Activated naive CD8-positive, alpha-beta T cell treated with anti-CD3 and anti-CD28 coated beads for 36 hours (primary cell): ENCODE results near the gene CXCL5. TPM values are rescaled to one million over a fixed set of nuclear protein-coding genes. Genes with fewer than 3 reads are reported as not detected.

Experiments
- DNase-seq: peaks from one replicate; pipeline ENCODE4 v3.0.0; 2021
- H3K27ac Mint-ChIP-seq: one replicate; pipeline ENCODE4 v1.8.0; 2022; ENCODE audit warnings: mild to moderate bottlenecking, moderate library complexity, mixed read lengths
- H3K27me3 Mint-ChIP-seq: one replicate; pipeline ENCODE4 v1.8.0; 2022; ENCODE audit warnings: mild to moderate bottlenecking, mixed read lengths
- H3K36me3 Mint-ChIP-seq: one replicate; pipeline ENCODE4 v1.8.0; 2021; ENCODE audit warnings: mild to moderate bottlenecking, mixed read lengths
- H3K4me1 Mint-ChIP-seq: one replicate; pipeline ENCODE4 v1.8.0; 2021; ENCODE audit warnings: mixed read lengths
- H3K4me3 Mint-ChIP-seq: one replicate; pipeline ENCODE4 v1.8.0; 2022; ENCODE audit warnings: mild to moderate bottlenecking, moderate library complexity, mixed read lengths
- H3K9me3 Mint-ChIP-seq: one replicate; pipeline ENCODE4 v1.8.0; 2022; ENCODE audit warnings: mixed read lengths
- total RNA-seq, 2 experiments: library from RNA; stranded (reverse); gene quantifications; one replicate each; pipeline ENCODE4 v1.2.3, GENCODE V29; 2021

CXCL5 gene
- total RNA-seq, 2 experiments from 2014 or later = not detected

DNA sequence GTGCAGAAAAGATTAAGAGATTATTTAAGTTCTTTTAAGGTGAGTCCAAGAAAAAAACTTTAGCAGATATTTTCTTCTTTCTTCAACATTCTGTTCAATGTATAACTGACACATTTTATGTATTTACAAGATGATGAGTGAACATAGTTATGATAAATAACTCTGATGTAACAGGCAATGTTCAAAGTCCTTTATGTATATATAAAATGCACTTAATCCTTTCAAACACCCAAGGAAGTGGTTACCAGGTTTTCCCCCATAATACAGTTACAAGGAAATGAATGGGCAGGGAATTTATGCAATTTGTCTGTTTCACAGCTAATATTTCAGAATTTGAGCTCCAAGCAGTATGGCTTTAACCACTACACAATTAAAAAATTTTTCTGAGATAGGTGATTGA, 31.8 kb upstream of the CXCL5 start:
- peaks cover 1% of the 10 kb centered on the region for H3K9me3 Mint-ChIP-seq
- peaks cover 6% of the 10 kb centered on the region for H3K27me3 Mint-ChIP-seq
- no peaks in the 10 kb centered on the region for H3K4me1 Mint-ChIP-seq
- no peak overlapping the region for H3K27ac Mint-ChIP-seq
- no peaks in the 10 kb centered on the region for H3K36me3 Mint-ChIP-seq
- H3K4me3 Mint-ChIP-seq = no peak overlapping the region
- DNase-seq = no peak

GRCh38 chr4:74028504-74028903, 30.0 kb upstream of the CXCL5 start:
- no peaks in the 10 kb centered on the region for H3K4me1 Mint-ChIP-seq
- no peak overlapping the region for H3K4me3 Mint-ChIP-seq
- no peaks in the 10 kb centered on the region for H3K36me3 Mint-ChIP-seq
- no peak for DNase-seq
- H3K27me3 Mint-ChIP-seq = peaks cover 4% of the 10 kb centered on the region
- peaks cover 1% of the 10 kb centered on the region for H3K9me3 Mint-ChIP-seq
- no peak overlapping the region for H3K27ac Mint-ChIP-seq

GRCh38 chr4:74023709-74024108, 25.2 kb upstream of the CXCL5 start:
- Mint-ChIP-seq H3K27ac (no peak overlapping the region), H3K36me3 (no peaks in the 10 kb centered on the region), H3K4me3 (no peak overlapping the region), H3K4me1 (peaks cover under 1% of the 10 kb centered on the region), H3K27me3 (peaks cover 4% of the 10 kb centered on the region), H3K9me3 (peaks cover 3% of the 10 kb centered on the region)
- DNase-seq = no peak

GRCh38 chr4:74021601-74022000, 23.1 kb upstream of the CXCL5 start:
- peaks cover 3% of the 10 kb centered on the region for H3K4me1 Mint-ChIP-seq
- no peaks in the 10 kb centered on the region for H3K27me3 Mint-ChIP-seq
- DNase-seq = no peak
- H3K4me3 Mint-ChIP-seq = no peak overlapping the region
- H3K9me3 Mint-ChIP-seq = peaks cover 3% of the 10 kb centered on the region
- H3K27ac Mint-ChIP-seq = no peak overlapping the region
- no peaks in the 10 kb centered on the region for H3K36me3 Mint-ChIP-seq

- Mint-ChIP-seq H3K4me3 (no peak overlapping the region), H3K9me3 (peaks cover 2% of the 10 kb centered on the region), H3K27ac (no peak overlapping the region), H3K4me1 (peaks cover 9% of the 10 kb centered on the region), H3K27me3 (no peaks in the 10 kb centered on the region), H3K36me3 (no peaks in the 10 kb centered on the region)
- DNase-seq = no peak
Measured at GRCh38 chr4:74018771-74019170, 20.3 kb upstream of the CXCL5 start.

DNA sequence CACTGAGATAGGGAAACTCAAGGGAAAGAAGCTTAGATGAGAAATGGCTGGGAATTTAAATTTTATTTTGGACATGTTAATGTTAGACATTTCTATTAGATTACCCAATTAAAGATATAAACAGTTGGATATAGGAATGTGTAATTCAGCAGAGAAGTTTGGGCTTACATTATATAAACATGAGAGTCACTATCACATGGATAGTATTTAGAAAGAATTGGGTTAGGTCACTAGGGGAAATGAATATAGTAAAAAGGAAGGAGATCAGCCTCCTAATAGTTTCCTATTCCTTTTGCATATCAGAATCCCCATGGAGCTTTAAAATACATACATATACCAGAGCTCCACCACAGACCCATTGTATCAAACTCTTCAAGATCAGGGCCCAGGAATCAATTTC, 19.6 kb upstream of the CXCL5 start:
- Mint-ChIP-seq H3K27me3 (no peaks in the 10 kb centered on the region), H3K27ac (no peak overlapping the region), H3K4me1 (peaks cover 9% of the 10 kb centered on the region), H3K9me3 (peaks cover 2% of the 10 kb centered on the region), H3K36me3 (no peaks in the 10 kb centered on the region), H3K4me3 (no peak overlapping the region)
- DNase-seq = no peak

DNA sequence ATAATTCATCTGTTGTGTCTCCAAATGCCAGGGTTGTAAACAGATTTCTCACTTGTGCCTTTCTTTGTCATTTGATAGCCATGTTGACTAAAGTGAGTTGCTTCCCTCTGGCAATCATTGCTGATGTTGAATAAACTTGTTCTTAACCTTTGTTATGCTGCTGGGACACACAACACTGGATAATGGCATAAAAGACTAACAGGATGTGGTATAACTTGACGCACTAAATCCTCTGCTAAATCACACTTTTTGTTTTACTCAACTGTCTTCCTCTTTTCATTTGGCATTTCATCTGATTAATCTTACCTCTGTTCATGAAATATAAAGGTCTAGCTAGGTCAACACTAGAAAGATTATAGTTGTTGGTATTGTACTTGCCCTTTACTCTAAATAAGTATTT, 17.6 kb upstream of the CXCL5 start:
- no peak overlapping the region for H3K4me3 Mint-ChIP-seq

DNA sequence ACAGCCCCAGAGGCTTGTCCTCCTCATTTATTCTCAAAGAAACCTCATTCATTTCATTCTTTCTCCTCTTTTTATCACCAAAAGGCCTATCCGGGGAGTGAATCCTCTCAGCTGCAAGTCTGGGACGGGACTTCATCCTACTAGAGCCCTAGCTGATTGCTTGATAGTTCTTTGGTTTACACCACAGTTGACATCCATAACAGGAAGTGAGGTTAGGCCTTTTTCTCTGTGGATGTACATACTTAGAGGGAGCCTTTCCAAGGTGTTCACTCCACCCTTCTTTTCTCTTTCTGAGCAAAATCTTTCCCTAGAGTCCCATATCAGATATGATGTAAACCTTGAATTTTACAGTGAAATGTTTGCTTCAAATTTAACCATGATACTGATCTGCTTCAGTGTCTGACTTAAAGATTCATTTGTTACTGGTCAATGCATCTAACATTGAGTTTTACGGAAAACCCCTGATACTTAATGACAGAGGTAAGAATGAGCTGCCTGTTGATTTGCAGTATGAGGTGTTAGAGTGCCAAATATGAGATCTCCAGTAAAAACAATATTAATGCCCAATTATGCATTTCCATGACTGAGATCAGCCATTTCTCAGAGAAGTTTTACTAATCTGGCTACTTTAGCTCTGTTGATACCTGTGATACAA, 16.8 kb upstream of the CXCL5 start:
- Mint-ChIP-seq H3K4me1 (peaks cover 9% of the 10 kb centered on the region), H3K27ac (peak overlapping the region; percentile 1), H3K9me3 (peaks cover 3% of the 10 kb centered on the region), H3K27me3 (no peaks in the 10 kb centered on the region), H3K4me3 (no peak overlapping the region), H3K36me3 (no peaks in the 10 kb centered on the region)
- no peak for DNase-seq

More for the DNA sequence above, 17.6 kb upstream of the CXCL5 start:
- Mint-ChIP-seq H3K27me3 (no peaks in the 10 kb centered on the region), H3K36me3 (no peaks in the 10 kb centered on the region), H3K27ac (no peak overlapping the region), H3K9me3 (peaks cover 2% of the 10 kb centered on the region), H3K4me1 (peaks cover 9% of the 10 kb centered on the region)
- DNase-seq = no peak

DNA sequence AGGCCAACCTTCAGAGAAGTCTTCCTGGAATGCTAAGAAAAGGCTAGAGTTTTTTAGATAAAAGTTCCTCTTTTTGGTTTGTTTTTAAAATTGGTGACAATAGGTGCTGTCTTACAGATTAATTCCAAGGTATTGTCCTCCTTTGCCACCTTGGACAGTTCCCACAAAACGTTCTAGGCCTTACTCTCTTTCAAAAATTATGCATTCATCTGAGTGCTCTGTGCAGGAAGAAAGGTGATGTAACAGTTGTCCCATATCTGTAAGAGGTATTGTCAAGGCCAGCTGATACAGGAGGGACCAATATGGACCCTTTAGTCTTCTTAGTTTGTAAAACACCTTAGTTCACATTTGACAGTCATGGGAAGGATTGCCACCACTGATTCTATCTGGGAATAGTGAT, 15.9 kb upstream of the CXCL5 start:
- Mint-ChIP-seq H3K4me1 (peaks cover 9% of the 10 kb centered on the region), H3K9me3 (peaks cover 1% of the 10 kb centered on the region), H3K27me3 (no peaks in the 10 kb centered on the region), H3K36me3 (no peaks in the 10 kb centered on the region), H3K27ac (no peak overlapping the region), H3K4me3 (no peak overlapping the region)
- DNase-seq = no peak

- Mint-ChIP-seq H3K9me3 (peaks cover 1% of the 10 kb centered on the region), H3K4me1 (peaks cover 6% of the 10 kb centered on the region), H3K27ac (no peak overlapping the region), H3K27me3 (no peaks in the 10 kb centered on the region), H3K36me3 (no peaks in the 10 kb centered on the region), H3K4me3 (no peak overlapping the region)
- DNase-seq = no peak
Measured at GRCh38 chr4:74013264-74013663, 14.8 kb upstream of the CXCL5 start.

GRCh38 chr4:74012130-74012529, 13.7 kb upstream of the CXCL5 start:
- no peak overlapping the region for H3K4me3 Mint-ChIP-seq
- no peaks in the 10 kb centered on the region for H3K36me3 Mint-ChIP-seq
- H3K4me1 Mint-ChIP-seq = peaks cover 6% of the 10 kb centered on the region
- no peaks in the 10 kb centered on the region for H3K27me3 Mint-ChIP-seq
- peaks cover 1% of the 10 kb centered on the region for H3K9me3 Mint-ChIP-seq
- no peak overlapping the region for H3K27ac Mint-ChIP-seq
- DNase-seq = no peak

DNA sequence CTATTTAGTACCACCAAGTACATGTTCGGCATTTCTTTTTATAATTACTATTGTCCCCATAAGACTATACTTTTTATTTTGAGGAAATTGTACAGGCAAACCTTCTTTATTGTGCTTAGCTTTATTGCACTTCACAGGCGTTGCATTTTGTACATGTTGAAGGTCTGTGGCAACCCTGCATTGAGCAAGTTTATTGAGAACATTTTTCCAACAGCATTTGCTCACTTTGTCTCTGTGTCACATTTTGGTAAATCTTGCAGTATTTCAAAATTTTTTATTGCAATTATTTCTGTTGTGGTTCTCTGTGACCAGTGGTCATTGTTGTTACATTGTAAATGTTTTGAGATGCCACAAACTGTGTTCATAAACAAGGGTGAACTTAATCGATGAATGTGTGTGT, 10.8 kb upstream of the CXCL5 start:
- Mint-ChIP-seq H3K4me1 (no peaks in the 10 kb centered on the region), H3K36me3 (no peaks in the 10 kb centered on the region)

GRCh38 chr4:74006009-74006476, 7.6 kb upstream of the CXCL5 start:
- Mint-ChIP-seq H3K36me3 (no peaks in the 10 kb centered on the region), H3K4me3 (no peak overlapping the region), H3K4me1 (no peaks in the 10 kb centered on the region), H3K9me3 (peaks cover 1% of the 10 kb centered on the region), H3K27ac (no peak overlapping the region), H3K27me3 (peaks cover 5% of the 10 kb centered on the region)
- DNase-seq = no peak

More for the DNA sequence above, 10.8 kb upstream of the CXCL5 start:
- H3K9me3 Mint-ChIP-seq = peaks cover 1% of the 10 kb centered on the region
- H3K27me3 Mint-ChIP-seq = no peaks in the 10 kb centered on the region
- no peak overlapping the region for H3K27ac Mint-ChIP-seq
- DNase-seq = no peak
- no peak overlapping the region for H3K4me3 Mint-ChIP-seq

- H3K9me3 Mint-ChIP-seq = peaks cover 1% of the 10 kb centered on the region
- H3K27me3 Mint-ChIP-seq = peaks cover 5% of the 10 kb centered on the region
- H3K36me3 Mint-ChIP-seq = no peaks in the 10 kb centered on the region
- H3K27ac Mint-ChIP-seq = no peak overlapping the region
- no peak overlapping the region for H3K4me3 Mint-ChIP-seq
- no peak for DNase-seq
- H3K4me1 Mint-ChIP-seq = no peaks in the 10 kb centered on the region
Measured at GRCh38 chr4:74005528-74005927, 7.1 kb upstream of the CXCL5 start.

DNA sequence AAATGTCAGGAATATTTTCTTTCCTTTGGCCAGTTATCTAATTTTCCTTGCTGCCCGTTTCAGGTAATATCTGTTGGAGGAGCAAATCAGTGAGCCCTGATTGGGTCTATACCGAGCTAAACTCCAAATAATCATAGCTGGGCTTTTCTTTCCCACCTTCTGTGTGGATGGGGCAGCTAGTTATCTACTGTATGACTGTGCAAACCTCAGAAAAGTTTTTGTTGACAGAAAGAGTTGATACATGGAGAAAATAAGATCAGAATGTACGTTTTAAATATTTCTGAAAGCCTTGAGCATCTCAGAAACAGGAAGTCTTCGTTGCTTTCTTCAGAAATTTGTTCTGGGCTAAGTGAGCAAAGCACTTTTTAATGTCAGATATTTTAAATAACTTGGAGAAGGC, 6.2 kb upstream of the CXCL5 start:
- peaks cover 11% of the 10 kb centered on the region for H3K27me3 Mint-ChIP-seq
- no peak for DNase-seq
- H3K27ac Mint-ChIP-seq = no peak overlapping the region
- H3K4me3 Mint-ChIP-seq = no peak overlapping the region
- H3K9me3 Mint-ChIP-seq = no peaks in the 10 kb centered on the region
- no peaks in the 10 kb centered on the region for H3K36me3 Mint-ChIP-seq
- H3K4me1 Mint-ChIP-seq = no peaks in the 10 kb centered on the region

DNA sequence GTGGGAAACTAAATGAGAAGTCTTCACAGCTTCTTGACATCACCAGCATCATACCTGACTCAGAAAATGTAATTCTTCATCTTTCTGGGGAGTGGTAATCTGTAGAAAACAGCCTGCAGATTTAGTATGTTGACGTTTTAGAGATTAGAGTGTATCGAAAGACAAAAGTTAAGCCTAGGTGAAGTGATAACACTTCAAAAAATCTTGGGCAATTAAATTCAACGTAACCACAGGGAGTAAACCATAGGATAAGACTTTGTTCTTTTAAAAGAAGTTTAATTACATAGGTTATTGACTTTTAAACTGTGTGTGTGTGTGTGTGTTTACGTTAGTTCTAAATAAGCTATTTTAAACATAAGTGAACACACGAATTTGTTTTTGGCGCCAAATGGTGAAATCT, 1.8 kb upstream of the CXCL5 start:
- no peak overlapping the region for H3K4me3 Mint-ChIP-seq
- H3K36me3 Mint-ChIP-seq = no peaks in the 10 kb centered on the region
- peaks cover 30% of the 10 kb centered on the region for H3K27me3 Mint-ChIP-seq
- H3K27ac Mint-ChIP-seq = no peak overlapping the region
- no peaks in the 10 kb centered on the region for H3K4me1 Mint-ChIP-seq
- no peaks in the 10 kb centered on the region for H3K9me3 Mint-ChIP-seq
- DNase-seq = no peak
